Measurements from ENCODE around the gene BMP3.
"Not testable (repeated sequence)": the region's sequence is repeated elsewhere in the genome, so short reads cannot be mapped to it uniquely, and the experiment has no call there.

Gene BMP3

GRCh38 chr4:81007417-81007816 lies 23.1 kb upstream of the BMP3 start:
- DNase-seq (ENCODE audit: low spot score), result no peak
- no peak for TF ChIP-seq CTCF (IDR thresholded peaks at IDR 0.05; ENCODE audit: extremely low read depth, missing control alignments)

GRCh38 chr4:81016566-81016965 lies 13.9 kb upstream of the BMP3 start:
- not testable (repeated sequence) for DNase-seq (ENCODE audit: low spot score)

GRCh38 chr4:81019006-81019405 lies 11.5 kb upstream of the BMP3 start:
- no peak for TF ChIP-seq CTCF (IDR thresholded peaks at IDR 0.05; ENCODE audit: extremely low read depth, missing control alignments)

GRCh38 chr4:81021142-81021944 lies 9.2 kb upstream of the BMP3 start:
- no peak for TF ChIP-seq CTCF (IDR thresholded peaks at IDR 0.05; ENCODE audit: extremely low read depth, missing control alignments)
- no peak for DNase-seq (ENCODE audit: low spot score)

More at GRCh38 chr4:81019006-81019405, 11.5 kb upstream of the BMP3 start:
- no peak for DNase-seq (ENCODE audit: low spot score)

GRCh38 chr4:81021981-81022380 lies 8.5 kb upstream of the BMP3 start:
- TF ChIP-seq CTCF (IDR thresholded peaks at IDR 0.05; ENCODE audit: extremely low read depth, missing control alignments), result no peak
- no peak for DNase-seq (ENCODE audit: low spot score)

GRCh38 chr4:81023484-81023883 lies 7.0 kb upstream of the BMP3 start:
- DNase-seq (ENCODE audit: low spot score), result no peak
- no peak for TF ChIP-seq CTCF (IDR thresholded peaks at IDR 0.05; ENCODE audit: extremely low read depth, missing control alignments)

- no peak for TF ChIP-seq CTCF (IDR thresholded peaks at IDR 0.05; ENCODE audit: extremely low read depth, missing control alignments)
- peak; percentile 21 for DNase-seq (ENCODE audit: low spot score)
These were observed 678 bp downstream of the BMP3 start for GRCh38 chr4:81030981-81031791.
